Measurements from ENCODE around the gene ITPR3.

DNA sequence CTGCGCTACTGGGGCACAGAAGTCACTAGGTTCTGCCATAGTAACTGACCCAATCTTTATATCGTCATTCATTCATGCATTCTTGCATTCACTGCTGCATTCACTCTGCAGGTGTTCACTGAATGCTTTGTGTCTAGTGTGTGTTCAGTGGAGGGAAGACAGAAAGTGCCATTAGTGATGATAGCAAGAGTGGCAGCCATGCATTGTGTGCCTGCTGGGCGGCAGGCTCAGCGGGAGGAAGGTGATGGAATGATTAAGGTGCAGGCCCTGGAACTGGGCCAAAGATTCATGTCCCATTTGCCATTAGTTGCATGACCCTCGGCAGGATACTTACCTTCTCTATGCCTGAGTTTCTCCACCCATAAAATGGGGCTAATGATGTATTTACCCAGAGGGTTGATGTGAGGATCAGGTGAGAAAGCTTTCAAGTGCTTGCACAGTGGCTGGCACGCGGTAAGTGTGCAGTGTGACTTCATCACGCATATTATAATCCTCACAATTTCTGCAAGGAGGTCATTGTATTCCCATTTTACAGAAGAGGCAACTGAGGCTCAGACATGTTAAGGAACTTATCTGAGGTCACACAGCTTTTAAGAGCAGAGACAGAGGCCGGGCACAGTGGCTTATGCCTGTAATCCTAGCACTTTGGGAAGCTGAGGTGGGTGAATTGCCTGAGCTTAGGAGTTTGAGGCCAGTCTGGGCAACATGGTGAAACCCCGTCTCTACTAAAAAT, 40.1 kb downstream of the ITPR3 start:
- TF ChIP-seq, protein P1, sequence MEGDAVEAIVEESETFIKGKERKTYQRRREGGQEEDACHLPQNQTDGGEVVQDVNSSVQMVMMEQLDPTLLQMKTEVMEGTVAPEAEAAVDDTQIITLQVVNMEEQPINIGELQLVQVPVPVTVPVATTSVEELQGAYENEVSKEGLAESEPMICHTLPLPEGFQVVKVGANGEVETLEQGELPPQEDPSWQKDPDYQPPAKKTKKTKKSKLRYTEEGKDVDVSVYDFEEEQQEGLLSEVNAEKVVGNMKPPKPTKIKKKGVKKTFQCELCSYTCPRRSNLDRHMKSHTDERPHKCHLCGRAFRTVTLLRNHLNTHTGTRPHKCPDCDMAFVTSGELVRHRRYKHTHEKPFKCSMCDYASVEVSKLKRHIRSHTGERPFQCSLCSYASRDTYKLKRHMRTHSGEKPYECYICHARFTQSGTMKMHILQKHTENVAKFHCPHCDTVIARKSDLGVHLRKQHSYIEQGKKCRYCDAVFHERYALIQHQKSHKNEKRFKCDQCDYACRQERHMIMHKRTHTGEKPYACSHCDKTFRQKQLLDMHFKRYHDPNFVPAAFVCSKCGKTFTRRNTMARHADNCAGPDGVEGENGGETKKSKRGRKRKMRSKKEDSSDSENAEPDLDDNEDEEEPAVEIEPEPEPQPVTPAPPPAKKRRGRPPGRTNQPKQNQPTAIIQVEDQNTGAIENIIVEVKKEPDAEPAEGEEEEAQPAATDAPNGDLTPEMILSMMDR (IDR thresholded peaks at IDR 0.05) = no peak
- TF ChIP-seq POLR2AphosphoS5 (IDR thresholded peaks at IDR 0.05) (no peak), POLR2A (IDR thresholded peaks at IDR 0.05) (no peak), EP300 (IDR thresholded peaks at IDR 0.05) (no peak)
